ENCODE measurements around the gene NOP56. TPM values are rescaled to one million over a fixed set of nuclear protein-coding genes. Genes with fewer than 3 reads are reported as not detected.

The NOP56 gene
- polyA plus RNA-seq, 2 of the 4 experiments (the other 2 are of a cell fraction), result 571 to 658 TPM

- TF ChIP-seq EP300 (IDR thresholded peaks at IDR 0.05), result no peak
- no peak for TF ChIP-seq ZSCAN20 (CRISPR knock-in tag; IDR thresholded peaks at IDR 0.05)
- no peak for TF ChIP-seq TFCP2L1 (CRISPR knock-in tag; IDR thresholded peaks at IDR 0.05)
- no peak for TF ChIP-seq JUNB (IDR thresholded peaks at IDR 0.05)
- no peak for TF ChIP-seq POLR2A (IDR thresholded peaks at IDR 0.05; ENCODE audit: low read length)
- ChIA-PET CTCF (interaction anchor here (0.6 to 1.7 kb wide), 7 partner anchors 9 to 299 kb away, joined by 3 to 4 read pairs (median 3); no protein-coding TSS in a partner anchor), POLR2A (no interaction called here)
- WGBS (ENCODE audit: missing lambda C conversion rate), result 52% methylated on average over 8 of the region's 8 CpGs
- H3K4me1 ChIP-seq, result no peaks in the 10 kb centered on the region
- H3K4me3 ChIP-seq, result no peak overlapping the region
- no peak overlapping the region for H3K27ac ChIP-seq
- no peak for ATAC-seq
- no peak overlapping the region for H3K4me2 ChIP-seq
- FAIRE-seq, result no peak
- DNase-seq (ENCODE audit: low read depth in 1 of 2, low spot score in 1 of 2), result no peak
- H3K9me3 ChIP-seq, result no peaks in the 10 kb centered on the region
These were observed 51.5 kb downstream of the NOP56 start for GRCh38 chr20:2703716-2704475.

- no peaks in the 10 kb centered on the region for H3K4me1 ChIP-seq
- FAIRE-seq (no peak), DNase-seq (ENCODE audit: low read depth in 1 of 2, low spot score in 1 of 2) (no peak), ATAC-seq (no peak)
- CTCF ChIA-PET, result interaction anchor here (0.6 to 1.4 kb wide), 3 partner anchors 13 to 198 kb away, joined by 3 to 4 read pairs (median 4); no protein-coding TSS in a partner anchor
- H3K4me3 ChIP-seq, result no peak overlapping the region
- H3K4me2 ChIP-seq, result no peak overlapping the region
- WGBS (ENCODE audit: missing lambda C conversion rate), result 65% methylated on average over 14 of the region's 14 CpGs
- POLR2A ChIA-PET, result no interaction called here
- TF ChIP-seq HOXA7 (CRISPR knock-in tag; IDR thresholded peaks at IDR 0.05) (no peak), CHD4 (IDR thresholded peaks at IDR 0.05; ENCODE audit: borderline replicate concordance) (no peak), CBX8 (IDR thresholded peaks at IDR 0.05) (no peak), JUN (IDR thresholded peaks at IDR 0.05) (no peak), HOXB5 (CRISPR knock-in tag; IDR thresholded peaks at IDR 0.05) (no peak), KDM1A (IDR thresholded peaks at IDR 0.05; ENCODE audit: low read depth) (no peak), POLR2AphosphoS2 (conservative IDR thresholded peaks at IDR 0.05; ENCODE audit: low read length) (no peak), CTCF (IDR thresholded peaks at IDR 0.05) (no peak), POLR2A (IDR thresholded peaks at IDR 0.05; ENCODE audit: low read length) (no peak), EP300 (IDR thresholded peaks at IDR 0.05) (no peak)
- TF ChIP-seq, protein P1, sequence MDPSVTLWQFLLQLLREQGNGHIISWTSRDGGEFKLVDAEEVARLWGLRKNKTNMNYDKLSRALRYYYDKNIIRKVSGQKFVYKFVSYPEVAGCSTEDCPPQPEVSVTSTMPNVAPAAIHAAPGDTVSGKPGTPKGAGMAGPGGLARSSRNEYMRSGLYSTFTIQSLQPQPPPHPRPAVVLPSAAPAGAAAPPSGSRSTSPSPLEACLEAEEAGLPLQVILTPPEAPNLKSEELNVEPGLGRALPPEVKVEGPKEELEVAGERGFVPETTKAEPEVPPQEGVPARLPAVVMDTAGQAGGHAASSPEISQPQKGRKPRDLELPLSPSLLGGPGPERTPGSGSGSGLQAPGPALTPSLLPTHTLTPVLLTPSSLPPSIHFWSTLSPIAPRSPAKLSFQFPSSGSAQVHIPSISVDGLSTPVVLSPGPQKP (IDR thresholded peaks at IDR 0.05; ENCODE audit: low read depth, low read length), result no peak
- H3K27ac ChIP-seq, result no peak overlapping the region
- H3K9me3 ChIP-seq, result no peaks in the 10 kb centered on the region
These were observed 53.7 kb downstream of the NOP56 start for GRCh38 chr20:2705931-2706645.

DNA sequence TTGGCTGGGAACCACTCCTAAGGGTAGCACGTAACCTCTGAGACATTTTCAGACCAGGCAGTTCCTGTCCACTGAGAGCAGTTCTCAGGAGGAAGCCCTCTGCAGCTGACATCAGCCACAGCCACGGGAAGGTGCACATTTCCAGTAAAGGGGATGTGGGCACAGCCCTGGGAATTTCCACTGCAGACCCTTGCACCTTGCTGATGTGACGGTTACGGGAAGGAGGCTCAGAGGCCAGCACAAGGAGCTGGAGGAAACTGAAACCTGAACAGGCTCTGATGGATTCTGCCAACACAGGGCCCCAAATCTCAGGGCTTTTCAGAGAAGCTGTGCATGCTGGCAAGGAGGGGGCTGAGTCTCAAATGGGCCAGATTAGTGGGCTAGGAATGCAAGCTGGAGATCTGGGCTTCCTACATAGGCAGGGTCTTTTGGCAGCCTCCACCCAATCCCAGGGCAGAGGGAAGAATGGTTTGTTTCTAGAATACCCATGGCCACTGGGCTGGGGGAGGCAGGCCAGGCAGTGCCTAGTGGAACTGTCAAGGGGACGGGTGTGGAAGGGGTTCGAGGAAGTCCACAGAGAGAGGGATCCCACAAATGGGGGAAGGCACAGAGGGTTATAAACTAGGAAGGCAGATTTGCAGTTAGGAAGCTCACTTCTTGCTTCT lies 54.4 kb downstream of the NOP56 start:
- H3K4me1 ChIP-seq, result no peaks in the 10 kb centered on the region
- H3K9me3 ChIP-seq, result no peaks in the 10 kb centered on the region
- WGBS (ENCODE audit: missing lambda C conversion rate), result 51% methylated on average over 6 of the region's 6 CpGs
- no peak overlapping the region for H3K4me3 ChIP-seq
- ATAC-seq (no peak; a peak in 1 of 6 replicates), DNase-seq (ENCODE audit: low read depth in 1 of 2, low spot score in 1 of 2) (no peak), FAIRE-seq (no peak)
- H3K27ac ChIP-seq, result no peak overlapping the region
- CTCF ChIA-PET, result interaction anchor here (0.6 to 3.4 kb wide), 9 partner anchors 12 to 206 kb away, joined by 3 to 19 read pairs (median 4); no protein-coding TSS in a partner anchor
- no peak overlapping the region for H3K4me2 ChIP-seq
- POLR2A ChIA-PET, result no interaction called here
- TF ChIP-seq EHF (CRISPR knock-in tag; IDR thresholded peaks at IDR 0.05) (no peak), EP300 (IDR thresholded peaks at IDR 0.05) (no peak), BHLHE40 (IDR thresholded peaks at IDR 0.05; ENCODE audit: low read depth, low read length) (no peak), BCL3 (IDR thresholded peaks at IDR 0.05) (no peak), ZFP36 (IDR thresholded peaks at IDR 0.05; ENCODE audit: borderline replicate concordance, partially characterized antibody) (no peak), CBX8 (IDR thresholded peaks at IDR 0.05) (no peak), RCOR1 (IDR thresholded peaks at IDR 0.05; ENCODE audit: low read depth, low read length) (no peak), CBX2 (IDR thresholded peaks at IDR 0.05; ENCODE audit: borderline replicate concordance, low read depth) (no peak), FOXS1 (CRISPR knock-in tag; IDR thresholded peaks at IDR 0.05) (no peak), CHD2 (IDR thresholded peaks at IDR 0.05; ENCODE audit: low read length, partially characterized antibody) (no peak), MAX (IDR thresholded peaks at IDR 0.05) (no peak), SREBF2 (IDR thresholded peaks at IDR 0.05) (no peak)
- TF ChIP-seq, protein P2, sequence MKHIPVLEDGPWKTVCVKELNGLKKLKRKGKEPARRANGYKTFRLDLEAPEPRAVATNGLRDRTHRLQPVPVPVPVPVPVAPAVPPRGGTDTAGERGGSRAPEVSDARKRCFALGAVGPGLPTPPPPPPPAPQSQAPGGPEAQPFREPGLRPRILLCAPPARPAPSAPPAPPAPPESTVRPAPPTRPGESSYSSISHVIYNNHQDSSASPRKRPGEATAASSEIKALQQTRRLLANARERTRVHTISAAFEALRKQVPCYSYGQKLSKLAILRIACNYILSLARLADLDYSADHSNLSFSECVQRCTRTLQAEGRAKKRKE (CRISPR knock-in tag; IDR thresholded peaks at IDR 0.05; ENCODE audit: low read depth), result no peak
- TF ChIP-seq, protein P3, sequence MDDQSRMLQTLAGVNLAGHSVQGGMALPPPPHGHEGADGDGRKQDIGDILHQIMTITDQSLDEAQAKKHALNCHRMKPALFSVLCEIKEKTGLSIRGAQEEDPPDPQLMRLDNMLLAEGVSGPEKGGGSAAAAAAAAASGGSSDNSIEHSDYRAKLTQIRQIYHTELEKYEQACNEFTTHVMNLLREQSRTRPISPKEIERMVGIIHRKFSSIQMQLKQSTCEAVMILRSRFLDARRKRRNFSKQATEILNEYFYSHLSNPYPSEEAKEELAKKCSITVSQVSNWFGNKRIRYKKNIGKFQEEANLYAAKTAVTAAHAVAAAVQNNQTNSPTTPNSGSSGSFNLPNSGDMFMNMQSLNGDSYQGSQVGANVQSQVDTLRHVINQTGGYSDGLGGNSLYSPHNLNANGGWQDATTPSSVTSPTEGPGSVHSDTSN (IDR thresholded peaks at IDR 0.05), result no peak

All from A549 (cell line).